GM21576 (cell line): Measurements from ENCODE around the gene GNB5.

Experiments used
- ATAC-seq: cut with Tn5 transposase; IDR thresholded peaks from one replicate; pipeline ENCODE4 v1.9.1; 2021; ENCODE audit warnings: mild to moderate bottlenecking, moderate library complexity; ENCODE audit not compliant: unreplicated experiment

Gene GNB5

DNA sequence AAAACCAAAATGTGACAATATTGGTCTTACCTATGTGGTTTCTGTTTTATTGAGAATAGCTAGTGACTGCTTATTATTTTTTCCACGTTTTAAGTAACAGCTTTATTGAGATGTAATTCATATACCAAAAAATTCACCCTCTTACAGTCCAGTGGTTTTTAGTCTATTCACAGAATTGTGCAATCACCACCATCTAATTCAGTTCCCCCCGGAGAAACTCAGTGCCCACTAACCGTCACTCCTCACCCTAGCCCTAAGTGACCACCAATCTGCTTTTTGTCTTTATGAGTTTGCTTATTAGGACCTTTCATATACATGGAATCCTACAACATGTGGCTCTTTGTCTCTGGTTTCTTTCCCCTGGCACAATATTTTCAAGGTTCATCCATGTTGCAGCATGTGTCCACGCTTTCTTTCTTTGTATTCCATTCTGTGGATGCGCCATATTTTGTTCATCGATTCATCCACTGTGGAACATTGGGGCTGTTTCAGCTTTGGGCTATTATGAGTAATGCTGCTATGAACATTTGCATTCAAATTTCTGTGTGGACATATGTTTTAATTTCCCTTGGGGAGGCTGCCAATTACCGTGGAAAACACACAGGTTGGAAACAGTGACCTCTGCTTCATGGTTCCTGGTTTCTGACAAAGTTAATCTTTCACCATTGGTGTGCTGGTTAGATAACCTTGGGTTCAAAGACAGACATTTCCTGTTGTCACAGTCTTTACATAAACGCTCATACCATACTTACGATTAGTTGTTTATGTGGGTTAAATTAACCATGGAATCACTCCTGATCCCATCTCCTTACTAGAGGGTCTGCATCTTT is 75.4 kb downstream of the GNB5 start:
- ATAC-seq: no peak

DNA sequence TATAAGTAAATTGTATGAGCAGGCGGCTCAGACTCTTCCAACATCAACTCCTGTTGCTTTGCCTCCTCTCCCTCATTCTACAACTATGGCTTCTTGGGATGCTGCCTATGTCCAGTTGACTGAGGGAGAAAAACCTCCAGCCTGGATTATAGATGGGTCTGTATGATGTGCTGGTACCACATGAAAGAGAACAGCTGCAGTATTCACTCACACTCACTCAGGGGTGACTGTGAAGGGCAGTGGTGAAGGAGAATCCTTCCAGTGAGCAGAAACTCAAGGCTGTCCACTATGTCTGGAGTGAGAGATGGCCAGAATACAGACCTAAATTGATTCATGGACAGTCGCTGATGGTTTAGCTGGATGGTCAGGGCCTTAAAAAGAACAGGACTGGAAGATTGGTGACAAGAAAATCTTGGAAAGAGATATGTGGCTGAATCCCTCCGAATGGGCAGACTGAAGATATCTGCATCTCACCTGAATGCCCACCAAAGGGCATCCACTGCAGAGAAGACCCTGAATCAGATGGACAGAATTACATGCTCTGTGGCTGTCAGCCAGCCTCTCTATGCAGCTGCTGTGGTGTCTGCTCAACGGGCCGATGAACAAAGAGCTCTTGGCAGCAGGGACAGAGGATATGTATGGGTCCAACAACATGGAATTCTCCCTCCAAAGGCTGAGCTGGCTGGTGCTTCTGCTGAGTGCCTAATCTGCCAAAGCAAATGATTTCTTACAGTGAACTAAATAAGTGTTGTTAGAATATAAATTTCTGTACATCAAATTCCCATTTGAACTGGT is 76.7 kb downstream of the GNB5 start:
- no peak for ATAC-seq

DNA sequence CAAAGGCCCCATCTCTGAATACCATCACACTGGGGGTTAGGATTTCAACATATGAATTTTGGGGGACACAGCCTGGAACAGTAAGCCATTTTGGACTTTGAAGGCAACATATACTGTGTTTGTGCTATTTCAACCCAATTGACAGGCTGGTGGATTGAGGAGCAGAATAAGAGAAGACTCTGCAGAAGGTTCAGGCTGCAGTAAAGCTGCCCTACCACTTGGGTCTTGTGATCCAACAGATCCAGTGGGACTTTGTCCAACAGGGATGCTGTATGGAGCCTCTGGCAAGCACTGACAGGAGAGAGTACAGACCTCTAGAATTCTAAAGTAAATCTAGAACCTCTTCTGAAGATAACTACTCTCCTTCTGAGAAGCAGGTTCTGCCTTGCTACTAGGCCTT is 77.5 kb downstream of the GNB5 start:
- ATAC-seq: no peak

- ATAC-seq: no peak
These were observed 78.0 kb downstream of the GNB5 start for GRCh38 chr15:52113235-52113634.

DNA sequence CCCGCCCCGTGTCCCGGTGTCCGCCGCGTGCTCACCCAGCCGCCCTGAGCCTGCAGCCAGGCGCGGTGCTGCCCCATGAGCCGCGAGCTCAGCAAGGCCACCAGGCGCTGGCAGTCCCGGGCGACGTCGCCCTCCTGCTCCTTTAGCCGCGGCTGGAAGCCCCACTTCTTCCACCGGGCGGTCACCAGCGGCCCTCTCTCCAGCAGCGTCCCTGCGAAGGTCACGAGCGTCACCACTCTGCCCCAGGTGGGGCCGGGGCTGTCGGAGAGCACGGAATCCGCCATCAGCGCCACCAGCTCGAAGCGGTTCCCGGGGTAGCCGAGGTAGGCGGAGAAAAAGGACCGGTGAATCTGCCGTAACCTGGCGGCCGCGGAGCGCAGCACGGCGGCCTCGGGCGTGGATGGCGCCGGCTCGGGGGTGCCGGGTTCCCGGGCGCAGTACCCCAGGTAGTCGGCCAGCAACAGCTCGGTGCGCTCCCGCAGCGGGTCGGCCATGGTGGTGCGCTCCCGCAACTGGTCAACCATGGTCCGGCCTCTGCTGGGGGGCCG is 78.9 kb downstream of the GNB5 start:
- no peak for ATAC-seq

DNA sequence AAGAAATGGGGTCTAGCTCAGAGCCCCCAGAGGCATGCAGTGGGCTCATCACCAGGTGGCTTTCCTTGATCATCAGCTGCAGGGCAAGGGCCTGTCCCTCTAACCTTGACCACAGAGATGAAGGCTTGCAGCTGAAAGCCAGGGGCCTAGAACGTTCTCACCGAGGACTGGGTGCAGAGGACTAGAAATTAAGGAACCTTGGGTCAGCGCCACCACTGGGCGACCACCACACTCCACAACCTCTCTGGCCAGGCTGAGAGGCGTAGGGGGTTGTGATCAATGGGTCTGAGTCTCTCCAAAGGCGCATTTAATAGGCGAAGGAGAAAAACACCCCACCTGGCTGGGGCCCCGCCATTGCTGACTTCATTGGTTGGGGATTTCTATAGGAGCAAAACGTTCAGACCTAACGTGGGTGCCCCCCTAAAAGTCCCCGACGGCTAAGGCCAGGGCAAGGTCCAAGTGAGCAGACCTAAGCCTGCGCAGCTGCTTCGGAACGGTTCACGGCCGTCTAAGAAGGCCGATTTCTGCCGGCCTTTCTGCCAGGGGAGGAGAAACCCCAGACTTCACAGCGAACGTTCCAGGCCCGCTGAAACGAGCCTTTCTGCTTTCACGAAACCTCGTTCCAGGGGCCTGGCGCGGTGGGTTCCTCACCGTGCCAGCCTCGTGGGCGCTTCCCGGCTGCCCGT is 79.5 kb downstream of the GNB5 start:
- no peak for ATAC-seq

DNA sequence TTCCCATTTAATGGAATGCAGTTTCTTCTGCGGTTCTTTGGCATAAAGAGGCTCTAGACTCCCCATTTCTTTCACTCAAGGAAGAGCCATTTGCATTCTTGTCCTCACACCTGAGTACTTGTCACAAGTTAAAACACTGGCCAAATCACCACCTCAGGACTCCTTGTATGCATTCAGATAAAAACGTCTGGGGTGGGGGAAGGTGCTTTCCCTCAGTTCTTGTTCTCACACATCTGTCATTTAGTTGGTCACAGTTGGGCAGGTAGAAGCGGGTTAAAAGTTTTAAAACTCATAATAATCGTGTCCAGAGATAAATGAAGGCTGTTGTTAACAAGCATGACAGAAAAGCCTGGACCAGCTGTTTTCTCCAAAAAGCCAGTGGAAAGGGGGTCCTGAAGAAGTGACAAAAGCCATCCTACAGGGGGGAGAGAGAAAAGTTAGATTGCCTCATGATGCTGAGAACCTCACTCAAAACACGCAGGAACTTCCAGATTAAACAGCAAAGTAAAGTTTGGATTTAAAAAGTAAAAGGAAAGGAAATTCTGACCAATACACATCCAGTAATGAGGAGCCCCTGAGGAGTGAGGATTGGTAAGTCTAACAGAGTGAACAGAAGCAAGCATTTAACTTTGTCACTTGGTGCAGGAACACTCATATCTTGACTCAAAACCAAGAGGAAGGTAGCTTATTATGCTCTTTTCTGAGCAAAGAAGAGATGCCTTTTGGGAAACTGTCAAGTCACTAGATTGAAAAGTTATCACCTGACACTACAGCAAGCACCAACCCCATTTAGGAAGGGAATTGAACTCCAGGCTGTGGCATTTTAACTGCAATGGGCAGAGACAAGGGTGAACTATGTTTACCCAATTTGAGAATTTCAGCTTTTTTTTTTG is 81.4 kb downstream of the GNB5 start:
- peak; percentile 59 for ATAC-seq

DNA sequence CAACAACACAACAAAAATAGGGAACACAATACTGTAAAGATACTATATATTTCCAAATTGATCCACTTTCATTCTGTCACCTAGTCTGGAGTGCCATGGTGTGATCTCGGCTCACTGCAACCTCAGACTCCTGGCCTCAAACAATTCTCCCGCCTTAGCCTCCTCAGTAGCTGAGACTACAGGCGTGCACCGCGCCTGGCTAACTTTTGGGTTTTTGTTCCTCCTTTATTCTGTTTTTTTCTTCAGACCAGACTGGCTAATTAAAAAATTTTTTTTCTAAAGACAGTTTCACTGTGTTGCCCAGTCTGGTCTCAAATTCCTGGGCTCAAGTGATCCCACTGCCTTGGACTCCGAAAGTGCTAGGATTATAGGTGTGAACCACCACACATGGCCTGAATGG is 84.0 kb downstream of the GNB5 start:
- no peak for ATAC-seq

DNA sequence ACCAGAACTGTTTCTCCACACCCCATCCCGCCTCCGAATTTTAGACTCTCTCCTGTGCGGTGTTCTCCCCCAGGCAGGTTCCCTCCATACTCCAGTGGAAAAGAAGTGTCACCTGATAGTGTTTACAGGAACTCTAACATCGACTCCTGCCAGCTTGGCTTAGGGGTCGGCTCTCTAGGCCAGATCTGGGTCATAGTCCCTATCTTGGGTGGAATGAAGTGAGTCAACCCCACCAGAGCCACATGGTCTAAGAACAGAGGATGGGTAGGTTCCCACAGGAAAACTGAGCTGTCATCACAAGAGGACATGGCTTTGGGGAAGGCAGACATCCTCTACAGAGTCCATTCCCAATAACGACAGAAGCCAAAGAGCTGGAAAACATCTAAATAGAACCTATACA is 84.6 kb downstream of the GNB5 start:
- ATAC-seq: no peak

- no peak for ATAC-seq
These were observed 85.3 kb downstream of the GNB5 start for GRCh38 chr15:52105846-52106245.

GRCh38 chr15:52104532-52105004 is 86.6 kb downstream of the GNB5 start:
- ATAC-seq: peak; percentile 30

GRCh38 chr15:52103217-52104207 is 87.7 kb downstream of the GNB5 start:
- peak; percentile 65 for ATAC-seq

GRCh38 chr15:52102463-52102862 is 88.7 kb downstream of the GNB5 start:
- ATAC-seq: no peak

GRCh38 chr15:52101542-52102323 is 89.5 kb downstream of the GNB5 start:
- peak; percentile 54 for ATAC-seq

DNA sequence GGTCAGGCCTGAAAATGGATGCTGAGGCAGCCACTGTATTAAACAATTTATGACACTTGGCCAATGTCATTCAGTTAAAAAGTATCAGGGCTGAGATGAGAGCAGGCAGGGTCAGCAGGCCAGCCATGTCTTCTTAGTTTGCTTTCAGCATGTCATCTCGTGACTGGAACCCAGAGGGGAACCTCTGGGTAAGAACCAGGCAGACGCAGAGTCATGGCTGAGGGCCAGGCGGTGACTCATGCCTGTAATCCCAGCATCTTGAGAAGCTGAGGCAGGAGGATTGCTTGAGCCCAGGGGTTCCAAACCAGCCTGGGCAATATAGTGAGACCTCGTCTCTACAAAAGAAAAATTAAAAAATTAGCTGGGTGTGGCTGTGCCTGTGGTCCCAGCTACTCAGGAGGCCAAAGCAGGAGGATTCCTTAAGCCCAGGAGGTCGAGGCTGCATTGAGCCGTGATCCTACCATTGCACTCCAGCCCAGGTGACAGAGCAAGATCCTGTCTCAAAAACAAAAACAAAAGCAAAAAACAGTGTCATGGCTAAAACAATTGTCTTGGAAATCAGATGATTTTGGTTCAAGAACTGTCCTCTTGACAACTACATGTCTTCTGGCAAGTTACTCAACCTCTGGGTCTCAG is 90.3 kb downstream of the GNB5 start:
- ATAC-seq: no peak

- ATAC-seq: no peak
These were observed 91.4 kb downstream of the GNB5 start for GRCh38 chr15:52099651-52100272.

- no peak for ATAC-seq
These were observed 92.9 kb downstream of the GNB5 start for GRCh38 chr15:52098323-52098722.
